ENCODE results near the gene MYLK3. TPM values are rescaled to one million over a fixed set of nuclear protein-coding genes. Genes with fewer than 3 reads are reported as not detected.

The MYLK3 gene
- total RNA-seq, 1 donor from 2014 or later: 1.1 TPM

DNA sequence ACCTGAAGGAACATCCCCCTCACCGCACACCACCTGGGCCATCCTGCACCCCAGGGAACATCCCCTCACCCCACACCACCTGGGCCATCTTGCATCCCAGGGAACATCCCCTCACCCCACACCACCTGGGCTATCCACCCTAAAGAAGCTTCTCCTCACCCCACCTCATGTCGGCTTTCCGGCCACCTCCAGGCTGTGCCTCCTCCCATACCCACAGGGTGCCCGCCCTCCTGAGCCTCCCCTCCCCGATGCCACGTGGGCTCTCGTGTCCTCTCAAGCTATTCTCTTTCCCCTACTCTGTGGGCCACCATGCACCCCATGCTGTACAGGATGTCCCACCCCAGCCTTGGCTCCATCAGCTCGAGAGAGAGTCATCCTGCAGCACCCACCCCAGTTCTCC lies 18.0 kb downstream of the MYLK3 start:
- Mint-ChIP-seq H3K27ac (no peak overlapping the region), H3K9me3 (peaks cover 6% of the 10 kb centered on the region), H3K4me1 (ENCODE audit: low read depth) (no peaks in the 10 kb centered on the region), H3K4me3 (no peak overlapping the region), H3K36me3 (ENCODE audit: low read depth) (no peaks in the 10 kb centered on the region), H3K27me3 (ENCODE audit: insufficient read depth) (peaks cover 2% of the 10 kb centered on the region)
- intact Hi-C loops (cut with micrococcal nuclease): no loop called here
- DNase-seq (ENCODE audit: low spot score): no peak

DNA sequence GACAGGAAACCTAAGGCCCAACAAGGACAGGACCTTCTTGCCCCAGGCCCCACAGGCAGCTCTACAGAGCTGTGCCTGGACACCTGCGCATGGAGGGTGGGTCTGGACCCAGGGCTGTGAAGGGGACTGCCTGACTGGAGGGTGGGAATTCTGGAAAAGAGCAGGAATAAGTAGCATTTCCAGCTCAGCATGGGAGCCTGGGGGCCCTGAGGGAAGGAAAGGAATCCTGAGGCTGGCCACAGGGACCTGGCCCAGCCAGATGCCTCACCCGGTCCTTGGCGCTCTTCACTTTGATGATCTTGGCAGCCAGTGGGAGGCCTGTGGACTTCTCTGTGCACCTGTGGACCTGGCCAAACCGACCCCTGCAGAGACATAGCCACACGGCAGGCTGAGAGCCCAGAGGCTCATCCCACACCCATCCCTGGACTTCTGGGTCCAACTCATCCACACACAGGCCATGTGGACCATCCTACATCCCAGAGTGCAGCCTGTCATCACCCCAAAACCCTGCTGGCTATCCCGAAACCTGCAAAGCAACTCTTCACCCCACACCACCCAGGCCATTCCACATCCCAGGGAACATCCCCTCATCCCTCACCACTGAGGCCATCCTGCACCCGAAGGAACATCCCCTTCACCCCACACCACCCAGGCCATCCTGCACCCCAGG lies 18.7 kb downstream of the MYLK3 start:
- H3K4me1 Mint-ChIP-seq (ENCODE audit: low read depth): no peaks in the 10 kb centered on the region
- intact Hi-C loops (cut with micrococcal nuclease): no loop called here

DNA sequence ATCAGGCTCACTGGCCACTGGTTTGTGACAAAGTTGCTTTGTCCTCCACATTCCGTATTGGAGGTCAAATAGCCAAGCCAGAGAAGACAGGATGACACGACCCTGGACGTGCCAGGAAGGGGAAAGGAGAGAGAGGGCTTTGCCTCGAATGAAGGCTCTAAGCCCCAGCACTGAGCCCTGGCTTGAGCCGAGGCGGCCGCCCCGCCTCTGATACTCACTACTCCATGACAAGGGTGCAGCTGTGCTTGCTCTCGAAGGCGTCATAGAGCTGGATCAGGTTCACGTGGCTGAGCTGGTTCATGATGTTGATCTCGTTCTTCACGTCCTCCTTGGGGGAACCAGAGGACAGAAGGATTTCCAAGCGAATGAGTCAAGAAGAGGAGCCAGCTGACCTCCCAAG lies 19.3 kb downstream of the MYLK3 start:
- H3K4me1 Mint-ChIP-seq (ENCODE audit: low read depth): no peaks in the 10 kb centered on the region
- DNase-seq (ENCODE audit: low spot score): no peak
- H3K9me3 Mint-ChIP-seq: peaks cover 6% of the 10 kb centered on the region
- no peak overlapping the region for H3K27ac Mint-ChIP-seq
- peaks cover 2% of the 10 kb centered on the region for H3K27me3 Mint-ChIP-seq (ENCODE audit: insufficient read depth)
- intact Hi-C loops (cut with micrococcal nuclease): no loop called here
- H3K4me3 Mint-ChIP-seq: no peak overlapping the region
- no peaks in the 10 kb centered on the region for H3K36me3 Mint-ChIP-seq (ENCODE audit: low read depth)

More for the DNA sequence above, 18.7 kb downstream of the MYLK3 start:
- no peak for DNase-seq (ENCODE audit: low spot score)
- H3K9me3 Mint-ChIP-seq: peaks cover 6% of the 10 kb centered on the region
- no peak overlapping the region for H3K27ac Mint-ChIP-seq
- no peak overlapping the region for H3K4me3 Mint-ChIP-seq
- H3K27me3 Mint-ChIP-seq (ENCODE audit: insufficient read depth): peaks cover 2% of the 10 kb centered on the region
- H3K36me3 Mint-ChIP-seq (ENCODE audit: low read depth): no peaks in the 10 kb centered on the region

DNA sequence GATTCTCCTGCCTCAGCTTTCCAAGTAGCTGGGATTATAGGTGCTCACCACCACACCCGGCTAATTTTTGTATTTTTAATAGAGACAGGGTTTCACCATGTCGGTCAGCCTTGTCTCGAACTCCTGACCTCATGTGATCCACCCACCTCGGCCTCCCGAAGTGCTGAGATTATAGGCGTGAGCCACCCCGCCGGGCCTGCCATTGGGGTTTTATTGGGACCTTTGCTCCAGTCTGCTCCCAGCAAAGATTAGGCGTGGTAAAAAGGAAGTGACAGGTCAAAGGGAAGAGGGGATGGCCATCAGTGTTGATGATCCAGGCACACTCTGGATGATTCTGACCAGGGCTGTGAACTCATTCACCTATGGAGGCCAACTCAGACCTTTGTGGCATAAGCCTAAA lies 20.5 kb downstream of the MYLK3 start:
- peaks cover 2% of the 10 kb centered on the region for H3K27me3 Mint-ChIP-seq (ENCODE audit: insufficient read depth)
- no peaks in the 10 kb centered on the region for H3K4me1 Mint-ChIP-seq (ENCODE audit: low read depth)
- no peak overlapping the region for H3K4me3 Mint-ChIP-seq
- H3K27ac Mint-ChIP-seq: no peak overlapping the region
- peaks cover 6% of the 10 kb centered on the region for H3K9me3 Mint-ChIP-seq
- intact Hi-C loops (cut with micrococcal nuclease): no loop called here
- H3K36me3 Mint-ChIP-seq (ENCODE audit: low read depth): no peaks in the 10 kb centered on the region
- DNase-seq (ENCODE audit: low spot score): no peak

DNA sequence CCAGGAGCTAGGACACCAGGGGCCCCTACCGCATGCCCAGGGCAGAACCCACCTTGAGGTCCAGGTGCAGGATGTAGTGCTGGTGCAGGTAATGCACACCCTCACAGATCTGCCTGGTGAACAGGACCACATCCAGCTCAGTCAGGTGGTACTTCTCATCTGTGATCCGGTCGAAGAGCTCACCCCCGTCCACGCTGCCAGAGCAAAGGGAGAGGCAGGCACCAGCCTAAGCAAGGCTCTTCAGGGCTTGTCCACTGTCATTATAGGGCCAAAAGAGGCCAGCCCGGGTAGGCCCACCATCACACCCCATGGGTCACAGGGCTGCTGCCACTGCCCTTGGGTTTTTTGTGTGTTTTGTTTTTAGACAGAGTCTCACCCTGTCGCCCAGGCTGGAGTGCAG lies 21.0 kb downstream of the MYLK3 start:
- intact Hi-C loops (cut with micrococcal nuclease): no loop called here
- Mint-ChIP-seq H3K4me1 (ENCODE audit: low read depth) (no peaks in the 10 kb centered on the region), H3K27me3 (ENCODE audit: insufficient read depth) (peaks cover 2% of the 10 kb centered on the region), H3K27ac (no peak overlapping the region), H3K9me3 (peaks cover 6% of the 10 kb centered on the region), H3K36me3 (ENCODE audit: low read depth) (no peaks in the 10 kb centered on the region), H3K4me3 (no peak overlapping the region)
- no peak for DNase-seq (ENCODE audit: low spot score)

DNA sequence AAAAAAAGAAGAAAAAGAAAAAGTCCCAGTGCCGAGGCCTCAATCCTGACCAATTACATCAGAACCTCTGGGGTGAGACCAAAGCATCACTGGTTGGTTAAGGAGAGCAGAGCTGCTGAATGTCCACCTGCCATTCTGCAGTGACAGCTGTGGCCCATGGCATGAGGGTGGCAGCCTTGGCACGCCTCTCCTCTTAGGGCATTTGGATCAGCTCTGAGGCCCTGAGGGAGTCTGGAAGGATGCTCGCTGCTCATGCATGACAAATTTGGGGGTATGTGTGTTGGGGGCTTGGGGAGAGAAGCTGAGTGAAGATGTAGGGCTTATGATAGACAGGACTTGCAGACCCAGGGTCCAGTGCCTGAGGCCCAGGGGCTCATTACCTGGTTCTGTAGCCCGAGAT lies 26.3 kb downstream of the MYLK3 start:
- DNase-seq (ENCODE audit: low spot score): no peak
- Mint-ChIP-seq H3K36me3 (ENCODE audit: low read depth) (no peaks in the 10 kb centered on the region), H3K9me3 (peaks cover 6% of the 10 kb centered on the region), H3K4me1 (ENCODE audit: low read depth) (no peaks in the 10 kb centered on the region), H3K27me3 (ENCODE audit: insufficient read depth) (peaks cover 2% of the 10 kb centered on the region), H3K4me3 (no peak overlapping the region), H3K27ac (no peak overlapping the region)
- intact Hi-C loops (cut with micrococcal nuclease): no loop called here

DNA sequence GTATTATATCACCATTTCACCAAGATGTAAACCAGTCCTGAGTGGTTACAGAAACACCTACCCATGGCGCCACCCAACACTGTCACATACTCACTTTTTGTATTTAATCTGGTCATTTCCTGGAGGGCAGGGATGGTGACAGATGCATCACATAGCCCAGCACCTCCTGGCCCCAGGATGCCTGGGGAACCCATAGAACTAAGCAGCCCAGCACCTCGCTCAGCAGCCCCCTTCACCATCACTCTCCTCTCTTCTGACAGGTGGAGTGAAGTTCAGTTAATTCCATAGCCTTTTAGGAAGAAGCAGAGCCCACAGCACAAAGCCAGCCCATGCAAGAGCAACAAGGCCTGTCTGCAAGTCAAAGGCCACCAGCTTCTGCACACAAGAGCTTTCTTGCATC lies 27.5 kb downstream of the MYLK3 start:
- Mint-ChIP-seq H3K36me3 (ENCODE audit: low read depth) (no peaks in the 10 kb centered on the region), H3K9me3 (peaks cover under 1% of the 10 kb centered on the region), H3K27ac (no peak overlapping the region), H3K27me3 (ENCODE audit: insufficient read depth) (no peaks in the 10 kb centered on the region), H3K4me3 (no peak overlapping the region), H3K4me1 (ENCODE audit: low read depth) (no peaks in the 10 kb centered on the region)
- no peak for DNase-seq (ENCODE audit: low spot score)
- intact Hi-C loops (cut with micrococcal nuclease): no loop called here

DNA sequence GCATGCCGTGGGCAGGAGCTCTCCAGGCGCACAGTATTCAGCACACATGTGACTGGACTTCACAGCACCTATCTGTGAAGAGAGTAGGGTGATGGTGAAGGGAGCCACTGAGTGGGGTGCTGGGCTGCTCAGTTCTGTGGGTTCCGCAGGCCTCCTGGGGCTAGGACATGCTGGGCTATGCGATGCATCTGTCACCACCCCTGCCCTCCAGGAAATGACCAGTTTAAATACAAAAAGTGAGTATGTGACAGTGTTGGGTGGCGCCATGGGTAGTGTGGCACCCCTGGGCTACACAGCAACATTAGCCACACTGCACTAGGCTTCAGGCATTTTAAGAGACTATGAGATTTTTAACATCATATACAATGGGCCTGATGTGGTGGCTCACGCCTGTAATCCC lies 28.6 kb downstream of the MYLK3 start:
- DNase-seq (ENCODE audit: low spot score): no peak
- intact Hi-C loops (cut with micrococcal nuclease): no loop called here
- Mint-ChIP-seq H3K4me3 (no peak overlapping the region), H3K36me3 (ENCODE audit: low read depth) (no peaks in the 10 kb centered on the region), H3K27me3 (ENCODE audit: insufficient read depth) (no peaks in the 10 kb centered on the region), H3K9me3 (no peaks in the 10 kb centered on the region), H3K27ac (no peak overlapping the region), H3K4me1 (ENCODE audit: low read depth) (no peaks in the 10 kb centered on the region)

DNA sequence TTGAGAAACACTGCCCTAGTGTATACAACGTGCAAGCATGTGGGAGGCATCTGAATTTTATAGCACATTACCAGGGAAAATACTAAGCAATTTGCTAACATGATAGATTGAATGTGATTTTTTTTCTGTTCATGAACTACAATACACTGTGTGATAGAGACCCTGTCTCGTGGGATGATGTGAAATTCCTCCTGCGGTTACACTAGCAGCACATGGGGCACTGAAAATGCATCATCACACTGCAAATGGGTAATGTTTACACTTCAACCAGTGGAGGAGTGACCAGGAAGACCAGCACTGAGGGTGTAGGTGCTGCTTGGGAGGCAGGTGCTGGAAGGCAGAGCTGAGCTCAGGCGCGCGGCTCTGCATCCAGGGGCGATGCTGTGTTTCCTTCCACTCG lies 29.9 kb downstream of the MYLK3 start:
- H3K27me3 Mint-ChIP-seq (ENCODE audit: insufficient read depth): peaks cover 2% of the 10 kb centered on the region
- no peak overlapping the region for H3K4me3 Mint-ChIP-seq
- DNase-seq (ENCODE audit: low spot score): no peak
- no peaks in the 10 kb centered on the region for H3K36me3 Mint-ChIP-seq (ENCODE audit: low read depth)
- intact Hi-C loops (cut with micrococcal nuclease): no loop called here
- H3K27ac Mint-ChIP-seq: no peak overlapping the region
- H3K9me3 Mint-ChIP-seq: no peaks in the 10 kb centered on the region
- no peaks in the 10 kb centered on the region for H3K4me1 Mint-ChIP-seq (ENCODE audit: low read depth)

DNA sequence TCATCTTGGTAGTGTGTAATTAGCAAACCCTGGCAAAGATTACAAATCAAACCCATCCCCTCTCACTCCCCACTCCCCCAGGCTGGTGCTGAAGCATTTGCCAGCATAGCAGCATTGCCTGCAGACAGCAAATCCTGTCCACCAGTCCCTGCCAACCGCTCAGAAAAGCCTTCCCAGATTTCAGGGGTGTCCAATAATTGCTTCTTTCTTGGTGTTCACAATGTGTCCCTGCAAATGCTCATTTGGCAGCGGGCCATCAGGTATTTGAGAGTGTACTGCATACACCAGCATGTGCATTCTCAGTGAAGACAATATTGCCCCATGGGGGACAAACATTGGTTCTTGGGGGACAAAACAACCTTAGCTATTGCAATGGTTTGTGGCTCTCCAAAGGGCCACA lies 30.5 kb downstream of the MYLK3 start:
- H3K4me3 Mint-ChIP-seq: no peak overlapping the region

DNA sequence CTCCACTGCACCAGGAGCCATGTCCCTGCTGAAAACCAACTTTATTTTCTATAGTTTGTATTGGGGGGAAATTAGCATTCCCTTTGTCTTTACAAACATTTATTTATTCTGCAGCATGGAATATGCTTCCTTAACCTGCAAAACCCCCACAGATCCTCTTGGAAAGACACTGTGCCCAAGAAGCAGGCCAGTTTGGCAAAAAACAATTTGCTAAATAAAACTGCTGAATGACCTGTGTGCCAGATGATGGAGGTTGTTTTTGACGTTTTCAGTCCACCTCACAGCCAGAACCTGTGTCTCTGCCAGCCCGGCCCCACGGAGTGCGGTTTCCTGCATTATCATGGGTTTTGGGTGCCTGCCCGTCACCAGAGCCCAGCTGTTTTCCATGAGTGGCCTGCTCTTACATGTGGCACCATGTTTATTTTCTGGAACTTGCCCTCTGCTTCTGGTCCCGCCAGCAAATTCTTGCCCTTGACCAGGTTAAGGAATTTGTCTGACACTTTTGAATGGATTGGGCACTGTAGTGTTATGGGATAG lies 32.3 kb downstream of the MYLK3 start:
- no peaks in the 10 kb centered on the region for H3K9me3 Mint-ChIP-seq
- peaks cover 4% of the 10 kb centered on the region for H3K27me3 Mint-ChIP-seq (ENCODE audit: insufficient read depth)
- no peak for DNase-seq (ENCODE audit: low spot score)
- intact Hi-C loops (cut with micrococcal nuclease): no loop called here
- H3K4me3 Mint-ChIP-seq: no peak overlapping the region
- H3K4me1 Mint-ChIP-seq (ENCODE audit: low read depth): no peaks in the 10 kb centered on the region
- no peak overlapping the region for H3K27ac Mint-ChIP-seq
- no peaks in the 10 kb centered on the region for H3K36me3 Mint-ChIP-seq (ENCODE audit: low read depth)

More for the DNA sequence above, 30.5 kb downstream of the MYLK3 start:
- no peak overlapping the region for H3K27ac Mint-ChIP-seq
- H3K9me3 Mint-ChIP-seq: no peaks in the 10 kb centered on the region
- peaks cover 2% of the 10 kb centered on the region for H3K27me3 Mint-ChIP-seq (ENCODE audit: insufficient read depth)
- no peaks in the 10 kb centered on the region for H3K4me1 Mint-ChIP-seq (ENCODE audit: low read depth)
- DNase-seq (ENCODE audit: low spot score): no peak
- intact Hi-C loops (cut with micrococcal nuclease): no loop called here
- no peaks in the 10 kb centered on the region for H3K36me3 Mint-ChIP-seq (ENCODE audit: low read depth)

DNA sequence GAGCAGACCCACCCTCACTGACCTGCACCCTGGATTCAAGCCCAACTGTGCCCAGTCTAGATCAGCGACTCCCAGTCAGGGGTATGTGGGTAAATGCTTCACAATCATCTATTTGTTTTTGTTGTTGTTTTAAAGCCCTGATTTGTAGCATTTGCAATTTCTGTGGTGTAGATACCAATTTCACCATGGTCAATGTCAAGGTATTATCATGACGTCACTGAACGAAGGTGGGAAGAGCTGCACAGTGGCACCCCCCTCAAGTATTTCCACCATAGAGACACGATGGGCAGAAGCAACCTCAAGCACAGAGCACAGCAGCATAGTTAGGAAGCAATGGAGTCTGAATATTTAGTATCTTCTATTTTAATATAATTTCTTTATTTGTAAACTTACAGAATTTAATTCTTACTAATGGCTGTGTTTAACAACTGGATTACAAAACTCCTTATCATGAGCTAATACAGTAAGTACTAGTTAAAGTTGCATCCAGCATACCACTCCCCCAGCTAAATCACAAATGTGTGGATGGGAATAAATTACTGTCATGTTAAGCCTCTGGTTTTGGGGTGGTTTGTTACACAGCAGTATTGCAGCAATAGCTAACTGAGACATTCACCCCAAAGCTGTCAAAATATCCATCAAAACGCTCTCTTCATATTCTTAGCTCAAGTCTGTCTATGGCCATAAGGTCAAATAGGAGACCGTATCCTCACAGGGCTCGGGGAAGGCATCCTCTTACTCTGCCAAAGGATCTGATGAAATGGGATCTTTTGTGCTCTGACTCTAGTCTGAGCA lies 33.1 kb downstream of the MYLK3 start:
- Mint-ChIP-seq H3K36me3 (ENCODE audit: low read depth) (no peaks in the 10 kb centered on the region), H3K27me3 (ENCODE audit: insufficient read depth) (peaks cover 4% of the 10 kb centered on the region), H3K4me1 (ENCODE audit: low read depth) (no peaks in the 10 kb centered on the region), H3K9me3 (no peaks in the 10 kb centered on the region), H3K4me3 (no peak overlapping the region), H3K27ac (no peak overlapping the region)
- intact Hi-C loops (cut with micrococcal nuclease): no loop called here
- DNase-seq (ENCODE audit: low spot score): no peak

DNA sequence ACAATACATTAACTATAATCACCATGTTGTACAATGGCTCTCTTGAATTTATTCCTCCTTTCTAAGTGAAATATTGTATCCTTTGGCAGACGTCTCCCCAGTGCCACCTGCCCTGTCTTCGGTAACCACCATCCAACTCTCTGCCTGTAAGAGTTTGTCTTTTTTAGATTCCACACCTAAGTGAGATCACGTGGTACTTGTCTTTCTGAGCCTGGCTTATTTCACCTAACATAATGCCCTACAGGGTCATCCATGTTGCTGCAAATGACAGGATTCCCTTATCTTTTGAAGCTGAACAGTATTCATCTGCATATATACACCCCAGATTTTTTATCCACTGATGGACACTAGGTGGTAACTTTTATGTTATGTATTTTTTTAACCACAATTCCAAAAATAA lies 34.5 kb downstream of the MYLK3 start:
- intact Hi-C loops (cut with micrococcal nuclease): no loop called here
- no peak overlapping the region for H3K27ac Mint-ChIP-seq
- no peaks in the 10 kb centered on the region for H3K4me1 Mint-ChIP-seq (ENCODE audit: low read depth)
- peaks cover 4% of the 10 kb centered on the region for H3K27me3 Mint-ChIP-seq (ENCODE audit: insufficient read depth)
- no peaks in the 10 kb centered on the region for H3K9me3 Mint-ChIP-seq
- DNase-seq (ENCODE audit: low spot score): no peak
- no peaks in the 10 kb centered on the region for H3K36me3 Mint-ChIP-seq (ENCODE audit: low read depth)
- H3K4me3 Mint-ChIP-seq: no peak overlapping the region
